ENCODE measurements around the gene STK10. TPM values are rescaled to one million over a fixed set of nuclear protein-coding genes. Genes with fewer than 3 reads are reported as not detected.

Gene STK10
- total RNA-seq, 1 donor from 2014 or later = 72.5 TPM

- intact Hi-C loops (cut with DNase I) = no loop called here
These were observed 139.4 kb downstream of the STK10 start for GRCh38 chr5:172048539-172049101.

GRCh38 chr5:172048170-172048422 lies 139.9 kb downstream of the STK10 start:
- DNase-seq (no peak), ATAC-seq (no peak)
- no peaks in the 10 kb centered on the region for H3K9me3 ChIP-seq
- peaks cover 71% of the 10 kb centered on the region for H3K36me3 ChIP-seq
- TF ChIP-seq CTCF (IDR thresholded peaks at IDR 0.05) = no peak
- H3K27ac ChIP-seq = no peak overlapping the region
- intact Hi-C loops (cut with DNase I) = no loop called here
- H3K4me3 ChIP-seq = no peak overlapping the region
- H3K27me3 ChIP-seq (ENCODE audit: low read depth) = no peaks in the 10 kb centered on the region
- H3K4me1 ChIP-seq = no peaks in the 10 kb centered on the region

More at GRCh38 chr5:172048539-172049101, 139.4 kb downstream of the STK10 start:
- Histone ChIP-seq H3K27ac (no peak overlapping the region), H3K36me3 (peaks cover 72% of the 10 kb centered on the region), H3K27me3 (ENCODE audit: low read depth) (no peaks in the 10 kb centered on the region), H3K9me3 (no peaks in the 10 kb centered on the region), H3K4me1 (no peaks in the 10 kb centered on the region), H3K4me3 (no peak overlapping the region)
- ATAC-seq = no peak
- no peak for TF ChIP-seq CTCF (IDR thresholded peaks at IDR 0.05)
- no peak for DNase-seq

GRCh38 chr5:172046593-172046992 lies 141.4 kb downstream of the STK10 start:
- intact Hi-C loops (cut with DNase I) = no loop called here
- peaks cover 56% of the 10 kb centered on the region for H3K36me3 ChIP-seq
- no peak for TF ChIP-seq CTCF (IDR thresholded peaks at IDR 0.05)
- no peak overlapping the region for H3K27ac ChIP-seq
- H3K4me1 ChIP-seq = no peaks in the 10 kb centered on the region
- DNase-seq (no peak), ATAC-seq (no peak)
- H3K9me3 ChIP-seq = no peaks in the 10 kb centered on the region
- H3K27me3 ChIP-seq (ENCODE audit: low read depth) = no peaks in the 10 kb centered on the region
- no peak overlapping the region for H3K4me3 ChIP-seq

- Histone ChIP-seq H3K9me3 (no peaks in the 10 kb centered on the region), H3K27ac (no peak overlapping the region), H3K27me3 (ENCODE audit: low read depth) (no peaks in the 10 kb centered on the region), H3K4me1 (no peaks in the 10 kb centered on the region), H3K36me3 (peaks cover 43% of the 10 kb centered on the region), H3K4me3 (no peak overlapping the region)
- no peak for TF ChIP-seq CTCF (IDR thresholded peaks at IDR 0.05)
- intact Hi-C loops (cut with DNase I) = no loop called here
- ATAC-seq (no peak), DNase-seq (no peak)
These were observed 142.8 kb downstream of the STK10 start for GRCh38 chr5:172045315-172045632.

- intact Hi-C loops (cut with DNase I) = no loop called here
- Histone ChIP-seq H3K27me3 (ENCODE audit: low read depth) (no peaks in the 10 kb centered on the region), H3K4me3 (no peak overlapping the region), H3K27ac (no peak overlapping the region), H3K4me1 (peaks cover 5% of the 10 kb centered on the region), H3K9me3 (no peaks in the 10 kb centered on the region), H3K36me3 (peaks cover 38% of the 10 kb centered on the region)
- ATAC-seq (no peak), DNase-seq (no peak)
- no peak for TF ChIP-seq CTCF (IDR thresholded peaks at IDR 0.05)
These were observed 143.3 kb downstream of the STK10 start for GRCh38 chr5:172044631-172045314.

Data from lower lobe of right lung (tissue), 2 donors.